Prostate gland (tissue), 2 donors: Measurements from ENCODE around the gene KIAA1328.

Source experiments
- POLR2A ChIP-seq: fragments of 450-650 bp; IDR thresholded peaks from one replicate; pipeline ENCODE4 v1.6.1; 2016; ENCODE audit warnings: antibody characterized with exemption, mild to moderate bottlenecking
- POLR2AphosphoS5 ChIP-seq: sonication (generic); formaldehyde crosslinking; IDR thresholded peaks from one replicate; pipeline ENCODE4 v1.6.1; 2017; ENCODE audit warnings: antibody characterized with exemption
- TF ChIP-seq, protein P1 (sequence below), 4 experiments: fragments of 200-600 bp in 2 of 4; fragments of 450-650 bp in 2 of 4; sonication (generic) in 2 of 4; IDR thresholded peaks; 1 replicate in 3 of 4; 2 replicates in 1 of 4; pipeline ENCODE4 v1.5.1; 2016 to 2019; ENCODE audit warnings: antibody characterized with exemption in 4 of 4, mild to moderate bottlenecking in 2 of 4, moderate library complexity in 2 of 4

DNA sequence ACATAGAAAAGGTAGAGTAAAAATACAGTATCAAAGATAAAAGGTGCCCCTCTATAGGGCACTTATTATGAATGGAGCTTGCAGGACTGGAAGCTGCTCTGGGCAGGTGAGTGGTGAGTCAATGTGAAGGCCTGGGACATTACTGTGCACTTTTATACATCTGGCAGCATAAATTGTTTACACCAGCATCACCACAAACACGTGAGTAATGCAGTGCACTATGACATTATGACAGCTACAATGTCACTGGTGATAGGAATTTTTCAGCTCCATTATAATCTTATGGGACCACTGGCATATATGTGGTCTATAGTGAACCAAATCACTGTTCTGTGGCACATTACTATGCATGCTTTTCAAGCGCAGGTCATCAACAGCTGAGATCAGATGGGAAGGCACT, 48.2 kb upstream of the KIAA1328 start:
- TF ChIP-seq POLR2A (no peak), POLR2AphosphoS5 (no peak)
- TF ChIP-seq, protein P1, sequence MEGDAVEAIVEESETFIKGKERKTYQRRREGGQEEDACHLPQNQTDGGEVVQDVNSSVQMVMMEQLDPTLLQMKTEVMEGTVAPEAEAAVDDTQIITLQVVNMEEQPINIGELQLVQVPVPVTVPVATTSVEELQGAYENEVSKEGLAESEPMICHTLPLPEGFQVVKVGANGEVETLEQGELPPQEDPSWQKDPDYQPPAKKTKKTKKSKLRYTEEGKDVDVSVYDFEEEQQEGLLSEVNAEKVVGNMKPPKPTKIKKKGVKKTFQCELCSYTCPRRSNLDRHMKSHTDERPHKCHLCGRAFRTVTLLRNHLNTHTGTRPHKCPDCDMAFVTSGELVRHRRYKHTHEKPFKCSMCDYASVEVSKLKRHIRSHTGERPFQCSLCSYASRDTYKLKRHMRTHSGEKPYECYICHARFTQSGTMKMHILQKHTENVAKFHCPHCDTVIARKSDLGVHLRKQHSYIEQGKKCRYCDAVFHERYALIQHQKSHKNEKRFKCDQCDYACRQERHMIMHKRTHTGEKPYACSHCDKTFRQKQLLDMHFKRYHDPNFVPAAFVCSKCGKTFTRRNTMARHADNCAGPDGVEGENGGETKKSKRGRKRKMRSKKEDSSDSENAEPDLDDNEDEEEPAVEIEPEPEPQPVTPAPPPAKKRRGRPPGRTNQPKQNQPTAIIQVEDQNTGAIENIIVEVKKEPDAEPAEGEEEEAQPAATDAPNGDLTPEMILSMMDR (IDR thresholded peaks at IDR 0.05): no peak
